NT2/D1 (cell line): ENCODE measurements around the gene SLC8A1.

Experiments used
- SUZ12 ChIP-seq: IDR thresholded peaks from 2 replicates; pipeline ENCODE4 v1.6.1; 2011; ENCODE audit not compliant: insufficient read length, insufficient read depth; ENCODE audit errors: extremely low read depth
- YY1 ChIP-seq: IDR thresholded peaks from 2 replicates; pipeline ENCODE4 v1.6.1; 2011; ENCODE audit not compliant: insufficient read length, insufficient read depth
- ZNF274 ChIP-seq: IDR thresholded peaks from 2 replicates; pipeline ENCODE4 v1.6.1; 2011; ENCODE audit warnings: mild to moderate bottlenecking, low read depth, low read length

- TF ChIP-seq YY1 (no peak), ZNF274 (no peak), SUZ12 (no peak)
Measured at GRCh38 chr2:40210344-40210967, 241.4 kb downstream of the SLC8A1 start.
